IPS-20b (cell line): ENCODE measurements around the gene TBCD.
"Not testable (repeated sequence)": the region's sequence is repeated elsewhere in the genome, so short reads cannot be mapped to it uniquely, and the experiment has no call there.

Experiments used
- H3K27ac ChIP-seq: one replicate; pipeline ENCODE4 v1.5.1; 2013; ENCODE audit warnings: low read length
- H3K27me3 ChIP-seq: 2 replicates; pipeline ENCODE4 v1.6.1; 2013; ENCODE audit warnings: mild to moderate bottlenecking, low read length, inconsistent platforms; ENCODE audit not compliant: insufficient read depth
- H3K36me3 ChIP-seq: 2 replicates; pipeline ENCODE4 v1.6.1; 2013; ENCODE audit warnings: low read depth, mild to moderate bottlenecking, inconsistent platforms, low read length, moderate library complexity; ENCODE audit not compliant: insufficient read depth
- H3K4me1 ChIP-seq: 2 replicates; pipeline ENCODE4 v1.6.1; 2013; ENCODE audit warnings: mild to moderate bottlenecking, control low read depth, inconsistent platforms, low read length, moderate library complexity; ENCODE audit not compliant: insufficient read depth
- H3K4me3 ChIP-seq: 2 replicates; pipeline ENCODE4 v1.5.1; 2013; ENCODE audit warnings: mild to moderate bottlenecking, low read length, inconsistent platforms
- H3K9ac ChIP-seq: 2 replicates; pipeline ENCODE4 v1.6.1; 2013; ENCODE audit warnings: low read depth, mild to moderate bottlenecking, inconsistent platforms, low read length, moderate library complexity
- H3K9me3 ChIP-seq: 2 replicates; pipeline ENCODE4 v1.6.1; 2013; ENCODE audit warnings: mild to moderate bottlenecking, low read depth, low read length, inconsistent platforms; ENCODE audit not compliant: insufficient read depth

The TBCD gene

GRCh38 chr17:82973456-82974135 is 221.7 kb downstream of the TBCD start:
- no peak overlapping the region for H3K9ac ChIP-seq
- H3K27ac ChIP-seq = no peak overlapping the region
- H3K9me3 ChIP-seq = no peaks in the 10 kb centered on the region
- H3K36me3 ChIP-seq = no peaks in the 10 kb centered on the region
- no peaks in the 10 kb centered on the region for H3K27me3 ChIP-seq
- no peaks in the 10 kb centered on the region for H3K4me1 ChIP-seq
- H3K4me3 ChIP-seq = no peak overlapping the region

DNA sequence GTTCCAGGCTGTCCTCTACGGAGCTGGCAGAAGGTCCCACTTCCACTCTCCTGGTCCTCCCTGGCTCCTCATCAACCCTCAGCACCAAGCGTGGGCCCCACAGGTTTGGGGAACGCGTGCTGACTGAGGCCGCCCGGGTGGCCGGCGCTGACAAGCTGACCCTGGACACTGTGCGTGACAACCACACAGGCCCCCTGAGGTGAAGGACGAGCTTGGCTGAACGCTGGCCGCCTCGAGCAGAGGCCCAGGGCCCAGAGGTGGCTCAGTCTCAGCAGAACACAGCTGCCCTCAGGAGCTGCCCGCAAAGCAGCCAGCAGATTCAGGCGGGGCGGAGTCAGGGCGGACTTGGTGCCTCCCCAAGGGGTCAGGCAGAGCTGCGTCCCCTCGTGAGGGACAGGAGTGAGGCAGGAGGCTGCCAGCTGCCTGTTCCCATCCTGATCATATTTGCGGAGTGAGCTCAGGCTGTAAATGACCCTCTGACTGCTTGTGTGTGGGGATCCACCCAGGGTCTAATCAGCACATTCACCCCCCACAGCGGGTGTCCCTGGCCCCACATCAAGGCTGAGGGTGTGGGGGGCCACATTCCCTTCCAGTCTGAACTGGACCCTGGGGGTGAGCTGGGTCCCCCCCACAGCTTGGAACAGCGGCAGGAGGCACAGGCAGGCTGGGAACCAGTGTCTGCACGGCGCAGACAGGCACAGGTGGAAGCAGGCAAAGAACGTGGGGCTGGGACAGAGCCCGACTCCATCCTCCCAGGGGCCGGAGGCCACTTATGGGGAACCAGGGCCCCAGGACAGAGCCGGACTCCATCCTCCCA is 222.5 kb downstream of the TBCD start:
- no peaks in the 10 kb centered on the region for H3K27me3 ChIP-seq
- no peaks in the 10 kb centered on the region for H3K4me1 ChIP-seq
- no peaks in the 10 kb centered on the region for H3K9me3 ChIP-seq
- no peaks in the 10 kb centered on the region for H3K36me3 ChIP-seq
- H3K4me3 ChIP-seq = no peak overlapping the region
- no peak overlapping the region for H3K9ac ChIP-seq
- H3K27ac ChIP-seq = no peak overlapping the region

DNA sequence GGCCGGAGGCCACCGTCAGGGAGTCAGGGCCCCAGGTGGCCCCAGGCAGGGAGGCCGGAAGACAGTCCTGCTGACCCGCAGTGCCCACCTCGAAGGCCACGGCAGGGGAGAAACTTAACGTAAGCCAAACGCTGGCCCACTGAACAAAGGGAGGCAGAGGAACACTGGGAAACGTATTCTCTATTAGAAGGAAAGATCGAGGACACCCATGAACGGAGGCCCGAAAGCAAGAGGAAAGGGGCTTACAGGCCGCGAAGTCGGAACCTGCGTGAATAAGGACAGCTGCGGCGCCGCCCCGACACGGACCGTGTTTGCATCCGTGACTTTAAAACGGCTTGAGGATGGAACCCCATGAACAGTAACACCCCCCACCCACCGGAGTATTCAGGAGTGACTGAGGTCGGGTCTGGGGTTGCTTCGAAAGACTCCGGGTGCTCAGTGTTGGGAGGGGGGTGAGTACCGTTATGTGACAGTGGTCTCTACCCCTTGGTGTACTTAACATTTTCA is 225.2 kb downstream of the TBCD start:
- no peaks in the 10 kb centered on the region for H3K27me3 ChIP-seq
- H3K4me3 ChIP-seq = no peak overlapping the region
- H3K9ac ChIP-seq = no peak overlapping the region
- no peaks in the 10 kb centered on the region; the same call in 1 of the 2 replicates for H3K4me1 ChIP-seq
- H3K9me3 ChIP-seq = no peaks in the 10 kb centered on the region
- no peak overlapping the region for H3K27ac ChIP-seq
- no peaks in the 10 kb centered on the region for H3K36me3 ChIP-seq

DNA sequence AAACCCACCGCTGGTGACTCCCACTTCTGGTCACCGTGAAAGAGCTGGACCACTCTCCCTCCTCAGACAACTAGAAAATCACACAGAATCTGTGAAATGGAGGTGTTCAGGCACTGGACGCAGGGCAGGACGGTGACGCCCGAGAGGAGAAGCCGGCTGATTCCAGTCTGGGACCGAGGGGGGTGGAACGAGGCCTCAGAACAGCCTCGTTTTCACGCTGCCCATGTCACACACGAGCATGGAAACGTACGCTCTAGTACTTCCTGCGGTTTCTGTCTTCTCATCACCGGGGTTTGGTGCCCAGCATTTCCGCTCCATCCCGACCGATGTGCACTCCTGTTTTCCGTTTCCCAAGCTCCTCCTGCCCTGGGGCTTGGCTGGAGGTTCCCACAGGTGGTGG is 225.7 kb downstream of the TBCD start:
- H3K4me3 ChIP-seq = no peak overlapping the region
- H3K27ac ChIP-seq = no peak overlapping the region
- no peaks in the 10 kb centered on the region for H3K36me3 ChIP-seq
- no peaks in the 10 kb centered on the region; the same call in 1 of the 2 replicates for H3K4me1 ChIP-seq
- H3K9ac ChIP-seq = no peak overlapping the region
- no peaks in the 10 kb centered on the region for H3K27me3 ChIP-seq
- no peaks in the 10 kb centered on the region for H3K9me3 ChIP-seq

DNA sequence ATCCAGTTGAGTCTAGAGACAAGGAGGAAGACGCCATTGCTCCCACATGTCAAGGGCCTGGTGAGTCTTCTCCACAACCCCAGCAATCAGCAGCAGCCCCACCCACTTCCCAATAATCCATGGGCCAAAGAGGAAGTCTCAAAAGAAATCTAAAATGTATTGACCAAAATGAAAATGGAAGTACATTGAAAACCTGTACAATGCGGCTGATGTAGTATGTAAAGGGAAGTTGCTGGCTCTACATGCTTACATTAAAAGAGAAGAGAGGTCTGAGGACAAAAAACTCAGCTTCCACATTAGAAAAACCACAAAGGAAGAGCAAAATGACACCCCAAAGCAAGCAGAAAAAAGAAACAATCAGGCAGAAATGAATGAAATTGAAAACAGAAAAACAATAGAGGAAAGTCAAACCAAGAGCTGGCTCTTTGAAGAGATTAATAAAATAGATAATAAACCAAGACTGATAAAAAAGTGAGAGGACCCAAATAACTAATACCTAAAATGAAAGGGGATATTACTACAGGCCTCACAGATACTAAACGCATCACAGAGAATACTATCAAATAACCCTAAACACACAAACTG is 227.0 kb downstream of the TBCD start:
- Histone ChIP-seq H3K4me1 (no peaks in the 10 kb centered on the region; the same call in 1 of the 2 replicates), H3K27ac (no peak overlapping the region), H3K9me3 (no peaks in the 10 kb centered on the region), H3K36me3 (no peaks in the 10 kb centered on the region), H3K9ac (no peak overlapping the region), H3K4me3 (no peak overlapping the region), H3K27me3 (no peaks in the 10 kb centered on the region)

GRCh38 chr17:82979718-82980117 is 227.9 kb downstream of the TBCD start:
- H3K36me3 ChIP-seq = no peaks in the 10 kb centered on the region
- H3K27ac ChIP-seq = no peak overlapping the region
- H3K9ac ChIP-seq = no peak overlapping the region
- H3K4me3 ChIP-seq = no peak overlapping the region
- H3K27me3 ChIP-seq = no peaks in the 10 kb centered on the region
- H3K9me3 ChIP-seq = no peaks in the 10 kb centered on the region
- H3K4me1 ChIP-seq = no peaks in the 10 kb centered on the region; the same call in 1 of the 2 replicates

GRCh38 chr17:82980632-82981031 is 228.8 kb downstream of the TBCD start:
- no peak overlapping the region for H3K9ac ChIP-seq
- H3K27ac ChIP-seq = no peak overlapping the region
- H3K27me3 ChIP-seq = no peaks in the 10 kb centered on the region
- H3K4me1 ChIP-seq = no peaks in the 10 kb centered on the region; the same call in 1 of the 2 replicates
- no peaks in the 10 kb centered on the region for H3K9me3 ChIP-seq
- H3K36me3 ChIP-seq = no peaks in the 10 kb centered on the region
- no peak overlapping the region for H3K4me3 ChIP-seq

GRCh38 chr17:82981141-82981730 is 229.4 kb downstream of the TBCD start:
- no peak overlapping the region for H3K27ac ChIP-seq
- H3K36me3 ChIP-seq = no peaks in the 10 kb centered on the region
- no peaks in the 10 kb centered on the region for H3K27me3 ChIP-seq
- H3K4me1 ChIP-seq = no peaks in the 10 kb centered on the region; the same call in 1 of the 2 replicates
- no peak overlapping the region for H3K9ac ChIP-seq
- no peaks in the 10 kb centered on the region for H3K9me3 ChIP-seq
- H3K4me3 ChIP-seq = no peak overlapping the region

GRCh38 chr17:82983510-82984248 is 231.8 kb downstream of the TBCD start:
- H3K36me3 ChIP-seq = no peaks in the 10 kb centered on the region
- H3K4me3 ChIP-seq = no peak overlapping the region
- no peaks in the 10 kb centered on the region for H3K9me3 ChIP-seq
- H3K27me3 ChIP-seq = no peaks in the 10 kb centered on the region
- H3K27ac ChIP-seq = no peak overlapping the region
- H3K4me1 ChIP-seq = no peaks in the 10 kb centered on the region; the same call in 1 of the 2 replicates
- H3K9ac ChIP-seq = no peak overlapping the region

DNA sequence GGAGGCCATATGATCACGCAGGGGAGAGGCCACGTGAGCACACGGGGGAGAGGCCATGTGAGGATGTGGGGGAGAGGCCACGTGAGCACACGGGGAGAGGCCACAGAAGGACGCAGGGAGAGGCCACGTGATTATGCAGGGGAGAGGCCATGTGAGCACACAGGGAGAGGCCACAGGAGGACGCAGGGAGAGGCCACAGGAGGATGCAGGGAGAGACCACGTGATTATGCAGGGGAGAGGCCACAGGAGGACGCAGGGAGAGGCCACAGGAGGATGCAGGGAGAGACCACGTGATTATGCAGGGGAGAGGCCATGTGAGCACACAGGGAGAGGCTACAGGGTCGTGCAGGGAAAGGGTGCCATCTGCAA is 232.4 kb downstream of the TBCD start:
- not testable (repeated sequence) for H3K27ac ChIP-seq, H3K9me3 ChIP-seq, H3K4me3 ChIP-seq, H3K36me3 ChIP-seq, H3K9ac ChIP-seq, H3K27me3 ChIP-seq, H3K4me1 ChIP-seq
